ENCODE data around the gene SLC49A3. TPM values are rescaled to one million over a fixed set of nuclear protein-coding genes. Genes with fewer than 3 reads are reported as not detected.
A peak's percentile ranks its signal among the peaks of the same experiment; 100 is the strongest.

The SLC49A3 gene
- total and polyA plus RNA-seq, 2 of the 4 experiments (the other 2 are of a cell fraction), result under 0.01 to 0.32 TPM

- dilution Hi-C loops (cut with HindIII; ENCODE audit: low sequenced_read_pairs, unreplicated experiment) (no loop called here), intact Hi-C loops (cut with micrococcal nuclease) (no loop called here), in situ Hi-C loops (cut with MboI; ENCODE audit: low sequenced_read_pairs) (no loop called here)
- peak; percentile 12; the same call in 1 of the 2 replicates for ATAC-seq (ENCODE audit: low read depth)
- H2BK20ac ChIP-seq (ENCODE audit: low read depth, low read length), result no peak overlapping the region
- H2BK15ac ChIP-seq (ENCODE audit: low read depth, low read length), result no peak overlapping the region
- H3K4me2 ChIP-seq (ENCODE audit: low read depth, low read length), result no peak overlapping the region
- CTCF ChIA-PET, result no interaction called here
- H4K8ac ChIP-seq (ENCODE audit: low read depth in 2 of 2, low read length in 2 of 2), result no peak overlapping the region
- H4K5ac ChIP-seq (ENCODE audit: low read depth, low read length), result no peak overlapping the region
- no peak overlapping the region for H3K27ac ChIP-seq (ENCODE audit: insufficient read depth, low read length)
- H2BK120ac ChIP-seq (ENCODE audit: low read depth, low read length), result no peak overlapping the region
- H3K18ac ChIP-seq (ENCODE audit: low read depth, low read length), result no peak overlapping the region
- no peak for TF ChIP-seq CTCF (conservative IDR thresholded peaks at IDR 0.05; ENCODE audit: low read depth, low read length)
- no peak for TF ChIP-seq RCOR1 (IDR thresholded peaks at IDR 0.05; ENCODE audit: insufficient replicate concordance, low read length)
- no peak overlapping the region for H3K23ac ChIP-seq (ENCODE audit: low read depth, low read length)
- no peak overlapping the region for H3K4me3 ChIP-seq (ENCODE audit: insufficient read depth, low read depth, low read length)
- H4K20me1 ChIP-seq (ENCODE audit: insufficient read depth, low read length), result peaks cover 77% of the 10 kb centered on the region
- peaks cover 25% of the 10 kb centered on the region for H3K36me3 ChIP-seq (ENCODE audit: control insufficient read depth, insufficient read depth, low read length)
- no peak overlapping the region for H2AK9ac ChIP-seq (replicated peaks; ENCODE audit: low read depth, low read length, poor library complexity)
- peaks cover 3% of the 10 kb centered on the region for H3K4me1 ChIP-seq (ENCODE audit: control insufficient read depth, insufficient read depth, low read length)
- H3K4ac ChIP-seq (ENCODE audit: low read depth, low read length), result no peak overlapping the region
- no peak overlapping the region for H4K91ac ChIP-seq (ENCODE audit: insufficient read depth, low read depth, low read length)
- WGBS, 2 experiments (ENCODE audit: extremely low coverage in 2 of 2, insufficient read length in 1 of 2), result 84% methylated on average over 5 of the region's 8 CpGs; no CpG with 5 or more reads in 1 of the 2 experiments
- H2AK5ac ChIP-seq (ENCODE audit: low read depth, low read length), result no peak overlapping the region
- no peak overlapping the region for H2BK5ac ChIP-seq (ENCODE audit: low read depth, low read length, poor library complexity, severe bottlenecking)
- no TSS peak for BruUV-seq (replicated peaks)
- H3K9ac ChIP-seq (ENCODE audit: low read depth, low read length), result no peak overlapping the region
- H3K9me1 ChIP-seq (ENCODE audit: insufficient read depth, low read length), result peaks cover 8% of the 10 kb centered on the region; the same call in 1 of the 2 replicates
- H3K27me3 ChIP-seq (ENCODE audit: control insufficient read depth, insufficient read depth, low read length), result no peaks in the 10 kb centered on the region
- H3K56ac ChIP-seq (ENCODE audit: extremely low read depth, insufficient read depth, low read length), result no peak overlapping the region
- POLR2A ChIA-PET (ENCODE audit: unreplicated experiment), result no interaction called here
- H3K9me3 ChIP-seq (ENCODE audit: control insufficient read depth, insufficient read depth, low read length), result no peaks in the 10 kb centered on the region
- no peak for DNase-seq
- peaks cover 7 to 52% of the 10 kb centered on the region in 2 experiments for H3K79me1 ChIP-seq (ENCODE audit: low read depth in 1 of 2, low read length in 2 of 2)
- no peak overlapping the region for H2AFZ ChIP-seq (replicated peaks; ENCODE audit: low read length, poor library complexity)
- H3K14ac ChIP-seq (replicated peaks; ENCODE audit: low read depth, low read length), result no peak overlapping the region
Observed at GRCh38 chr4:718460-718859, 29.5 kb upstream of the SLC49A3 start.
